Pancreas (tissue), 10 donors: ENCODE data around the gene DENND4A. TPM values are rescaled to one million over a fixed set of nuclear protein-coding genes. Genes with fewer than 3 reads are reported as not detected.
"Not testable (repeated sequence)": the region's sequence is repeated elsewhere in the genome, so short reads cannot be mapped to it uniquely, and the experiment has no call there.

ENCODE experiments used
- ATAC-seq, 4 donors: fragments of 200-7000 bp; cut with Tn5 transposase; one replicate each; pipeline versions ENCODE4 v1.8.0 to v1.9.1; 2020; ENCODE audit warnings: mild to moderate bottlenecking in 4 of 4, moderate library complexity in 4 of 4
- DNase-seq, 6 donors: peaks; one replicate each; pipeline ENCODE4 v3.0.0-alpha.2; 2020
- FAIRE-seq: peaks from 2 replicates; lab custom pipeline; 2012; peaks lifted over from hg19 to GRCh38; lab: Jason Lieb, UNC
- H3K27ac ChIP-seq, 4 donors: fragments of 200-600 bp; sonication (generic); 1 replicate in 3 of 4; 2 replicates in 1 of 4; pipeline versions ENCODE4 v1.5.0 to v1.8.0; 2020
- H3K27me3 ChIP-seq, 4 donors: fragments of 200-600 bp; one replicate each; pipeline ENCODE4 v1.8.0; 2021
- H3K36me3 ChIP-seq, 3 donors: fragments of 200-600 bp; sonication (generic) in 1 of 3; one replicate each; pipeline versions ENCODE4 v1.5.0 to v1.8.0; 2020 to 2021
- H3K4me1 ChIP-seq, 3 donors: fragments of 200-600 bp; one replicate each; pipeline ENCODE4 v1.8.0; 2021
- H3K4me3 ChIP-seq, 4 donors: fragments of 200-600 bp; sonication (generic) in 2 of 4; one replicate each; pipeline versions ENCODE4 v1.5.0 to v1.8.0; 2020 to 2021
- H3K9me3 ChIP-seq, 4 donors: fragments of 200-600 bp; one replicate each; pipeline ENCODE4 v1.8.0; 2021
- CTCF ChIP-seq, 4 donors: fragments of 200-600 bp; sonication (generic) in 3 of 4; IDR thresholded peaks; one replicate each; pipeline versions ENCODE4 v1.5.0 to v1.8.0; 2021; ENCODE audit warnings: antibody characterized with exemption in 4 of 4
- WGBS, 2 donors: extraction: QIAGEN DNeasy Blood & Tissue Kit; methylation state at CpG; one replicate each; pipeline ENCODE4 v1.1.7; 2013; 5-methylcytosine and 5-hydroxymethylcytosine counted together
- intact Hi-C, 3 donors: fragments of 100-400 bp; cut with DNase I; formaldehyde crosslinking; loops; one replicate each; pipeline versions ENCODE4 v1.11.1 to v1.14.2; 2022
- polyA plus RNA-seq, 2 donors: library from polyadenylated mRNA; stranded (reverse); fragments of 200-250 nt; gene quantifications; one replicate each; pipeline ENCODE4 v1.2.3, GENCODE V29; 2013
- total RNA-seq, 6 donors: library from RNA; stranded (reverse); fragmentation: NEBNext Ultra II Directional in 4 of 6; extraction: Animal tissue kit (Norgen Biotek cat#: 25700) in 4 of 6; gene quantifications; one replicate each; pipeline versions ENCODE4 v1.2.1 to v1.2.4, GENCODE V29; 2021 to 2023
- donor health status: healthy with polysubstance abuse.
- donor health status: DM: no; HTN: no; CAD: no; lungs with moderate emphysema.
- donor health status: DM: no; HTN: no; CAD: no.
- donor health status: control.
- donor health status: control.
- donor health status: Bipolar disorder and iron deficiency.
- donor health status: DM: yes; HTN: yes; CAD: no.
- donor health status: DM: no; HTN: no; CAD: no.
- donor health status: DM: no; HTN: no; CAD: no.
- donor health status: DM: yes; HTN: yes; CAD: no.

The DENND4A gene
- total and polyA plus RNA-seq, 8 donors = 8.6 to 34.5 (median 26.5) TPM

GRCh38 chr15:65743637-65744252 lies 48.3 kb downstream of the DENND4A start:
- FAIRE-seq = no peak
- H3K9me3 ChIP-seq = no peaks in the 10 kb centered on the region
- no peak overlapping the region for H3K4me3 ChIP-seq
- 73 to 97% methylated on average over 1 of the region's 1 CpG for WGBS, 2 donors
- TF ChIP-seq CTCF (IDR thresholded peaks at IDR 0.05) = no peak
- H3K4me1 ChIP-seq = peaks cover 0 to 3% (median 0%) of the 10 kb centered on the region in 3 donors
- no peak for DNase-seq
- no peak overlapping the region for H3K27ac ChIP-seq
- peaks cover 0 to 6% (median 0%) of the 10 kb centered on the region in 3 donors for H3K36me3 ChIP-seq
- no peaks in the 10 kb centered on the region for H3K27me3 ChIP-seq
- no peak for ATAC-seq
- intact Hi-C loops = no loop called here

GRCh38 chr15:65740148-65740547 lies 51.9 kb downstream of the DENND4A start:
- intact Hi-C loops = no loop called here
- no peak for ATAC-seq
- H3K9me3 ChIP-seq = no peaks in the 10 kb centered on the region
- H3K27ac ChIP-seq = no peak overlapping the region
- FAIRE-seq = no peak
- 91 to 96% methylated on average over 5 of the region's 5 CpGs for WGBS, 2 donors
- no peaks in the 10 kb centered on the region for H3K27me3 ChIP-seq
- peaks cover 0 to 27% (median 8%) of the 10 kb centered on the region in 3 donors for H3K36me3 ChIP-seq
- TF ChIP-seq CTCF (IDR thresholded peaks at IDR 0.05) = no peak
- peaks cover 0 to 4% (median 0%) of the 10 kb centered on the region in 3 donors for H3K4me1 ChIP-seq
- H3K4me3 ChIP-seq = no peak overlapping the region
- no peak for DNase-seq

- DNase-seq = no peak
- no peak overlapping the region for H3K4me3 ChIP-seq
- ATAC-seq = no peak
Observed at GRCh38 chr15:65738649-65739048, 53.4 kb downstream of the DENND4A start.

GRCh38 chr15:65733599-65733998 lies 58.5 kb downstream of the DENND4A start:
- 82% methylated on average over 4 of the region's 4 CpGs for WGBS, 2 donors
- DNase-seq, H3K9me3 ChIP-seq, H3K27ac ChIP-seq, ATAC-seq, H3K4me1 ChIP-seq, H3K4me3 ChIP-seq, H3K27me3 ChIP-seq, FAIRE-seq, intact Hi-C loops: not testable (repeated sequence)
- peaks cover 0 to 35% (median 8%) of the 10 kb centered on the region in 3 donors for H3K36me3 ChIP-seq

More at GRCh38 chr15:65738649-65739048, 53.4 kb downstream of the DENND4A start:
- Histone ChIP-seq H3K36me3 (peaks cover 0 to 30% (median 8%) of the 10 kb centered on the region in 3 donors), H3K27ac (no peak overlapping the region), H3K27me3 (no peaks in the 10 kb centered on the region), H3K9me3 (no peaks in the 10 kb centered on the region), H3K4me1 (peaks cover 0 to 4% (median 0%) of the 10 kb centered on the region in 3 donors)
- TF ChIP-seq CTCF (IDR thresholded peaks at IDR 0.05) = no peak
- no peak for FAIRE-seq
- WGBS, 2 donors = 53 to 59% methylated on average over 1 of the region's 1 CpG
- intact Hi-C loops = no loop called here

GRCh38 chr15:65732698-65733097 lies 59.4 kb downstream of the DENND4A start:
- intact Hi-C loops = no loop called here
- no peak for TF ChIP-seq CTCF (IDR thresholded peaks at IDR 0.05)
- peaks cover 0 to 41% (median 8%) of the 10 kb centered on the region in 3 donors for H3K36me3 ChIP-seq

More at GRCh38 chr15:65732698-65733097, 59.4 kb downstream of the DENND4A start:
- no peak overlapping the region for H3K4me3 ChIP-seq
- no peaks in the 10 kb centered on the region for H3K4me1 ChIP-seq
- ATAC-seq (no peak), FAIRE-seq (no peak), DNase-seq (no peak)
- 78 to 82% methylated on average over 2 of the region's 2 CpGs for WGBS, 2 donors
- peaks cover 0 to 4% (median 0%) of the 10 kb centered on the region in 4 donors for H3K9me3 ChIP-seq
- H3K27ac ChIP-seq = no peak overlapping the region
- no peaks in the 10 kb centered on the region for H3K27me3 ChIP-seq
